HG03460 (cell line): ENCODE results near the gene ASPSCR1.

Experiments
- ATAC-seq: cut with Tn5 transposase; IDR thresholded peaks from one replicate; pipeline ENCODE4 v1.9.1; 2021; ENCODE audit not compliant: unreplicated experiment

Gene ASPSCR1

DNA sequence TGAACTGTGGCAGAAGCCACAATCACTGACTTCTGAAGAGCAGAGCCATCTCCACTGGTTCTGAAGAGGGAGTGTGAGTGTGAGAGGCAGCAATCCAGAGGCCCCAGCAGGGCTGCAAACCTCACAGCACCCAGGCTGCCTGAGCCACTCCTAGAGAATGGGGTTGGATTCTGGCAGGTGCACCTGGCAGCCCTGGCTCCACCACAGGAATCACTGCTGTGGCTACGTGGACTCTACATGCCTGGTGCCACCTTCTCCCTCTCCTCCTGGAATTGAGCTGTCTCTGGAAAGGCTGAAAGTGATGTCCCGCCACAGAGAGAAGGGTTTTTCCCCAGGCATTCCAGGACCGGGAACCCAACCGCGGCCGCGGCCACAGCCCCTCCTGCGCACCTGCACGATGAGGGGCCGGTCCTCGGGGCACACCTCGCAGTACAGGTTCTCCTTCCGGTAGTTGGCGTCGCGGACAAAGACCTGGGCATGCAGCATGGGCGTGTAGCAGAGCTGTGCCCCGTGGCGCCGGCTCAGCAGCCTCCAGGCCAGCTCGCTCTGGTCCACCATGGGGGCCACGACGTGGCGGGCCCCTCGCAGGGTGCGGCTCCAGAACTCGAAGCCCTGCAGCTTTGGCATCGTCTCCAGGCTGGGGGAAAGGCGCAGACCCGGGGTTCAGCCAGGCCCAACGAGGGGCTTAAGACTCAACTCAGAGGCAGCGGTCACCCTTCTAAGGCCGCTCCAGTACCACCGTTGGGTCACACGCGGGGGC, 87.2 kb downstream of the ASPSCR1 start:
- ATAC-seq, result no peak

DNA sequence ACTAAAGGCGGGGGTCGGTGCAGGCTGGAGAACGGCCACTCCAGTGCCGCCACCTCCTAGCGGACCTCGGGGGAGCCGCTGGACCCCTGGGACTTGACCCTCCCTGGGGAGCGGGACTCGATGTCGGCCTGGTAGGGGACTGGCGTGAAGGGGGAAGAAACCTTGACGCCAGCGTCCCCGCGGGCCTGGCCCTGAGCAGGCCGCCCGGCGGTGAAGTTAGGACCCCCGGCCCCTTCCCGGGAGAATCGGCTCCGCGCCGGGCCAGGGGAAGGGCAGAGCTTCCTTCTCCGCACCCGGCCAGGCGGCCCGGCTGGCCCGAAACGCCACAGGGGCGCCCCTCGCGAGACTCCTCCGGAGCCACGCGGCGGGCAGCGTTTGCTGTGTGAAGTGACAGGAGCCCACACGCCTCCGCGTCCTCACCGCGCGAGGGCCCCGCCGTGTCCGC, 87.8 kb downstream of the ASPSCR1 start:
- peak; percentile 18 for ATAC-seq

DNA sequence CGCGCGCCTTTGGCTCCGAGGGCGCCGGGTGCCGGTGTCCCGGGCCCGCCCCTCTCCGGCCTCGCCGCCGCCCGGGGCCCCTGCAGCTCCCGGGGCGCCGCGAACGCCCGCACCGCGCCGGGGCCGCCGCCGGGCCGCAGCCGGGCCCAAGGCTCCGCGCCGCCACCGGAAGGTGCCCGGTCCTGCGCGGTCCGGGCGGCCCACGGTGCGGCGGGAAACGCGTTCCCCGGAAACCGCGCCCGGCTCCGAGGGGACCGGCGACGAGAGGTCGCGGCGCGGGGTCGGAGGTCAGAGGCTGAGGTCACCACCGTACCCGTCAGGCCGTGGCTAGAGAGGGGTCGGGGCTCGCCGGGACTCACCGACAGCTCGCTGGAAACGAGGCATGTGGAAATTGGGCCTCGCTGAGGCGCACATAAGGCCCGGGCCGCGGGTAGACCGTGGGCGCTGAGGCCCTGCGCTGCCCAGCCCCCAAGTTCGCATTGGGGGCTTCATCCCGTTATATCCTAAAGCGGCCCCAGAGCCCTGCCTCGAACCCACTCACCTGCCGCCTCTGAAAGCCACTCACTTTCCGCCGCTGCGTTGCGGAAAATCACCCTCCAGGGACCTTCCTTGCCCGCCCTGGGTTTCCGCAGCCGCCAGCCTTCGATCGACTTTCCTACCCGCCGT, 88.3 kb downstream of the ASPSCR1 start, which contains the start of gene DUS1L:
TSS of gene DUS1L (minus strand) at position 167 of the 666 bp plus-strand sequence. CDS start 745 bp downstream, outside the sequence.
- ATAC-seq, result peak; percentile 52
